Measurements from ENCODE around the gene KCNJ16.

KCNJ16 gene

GRCh38 chr17:70115126-70115525 is 40.1 kb downstream of the KCNJ16 start:
- Histone ChIP-seq H3K4me3 (replicated peaks; ENCODE audit: low read depth, low read length) (no peak overlapping the region), H3K36me3 (ENCODE audit: control insufficient read depth, insufficient read depth, low read length) (no peaks in the 10 kb centered on the region), H3K27me3 (replicated peaks; ENCODE audit: control insufficient read depth, insufficient read depth, low read length) (no peaks in the 10 kb centered on the region)
- TF ChIP-seq, protein P1, sequence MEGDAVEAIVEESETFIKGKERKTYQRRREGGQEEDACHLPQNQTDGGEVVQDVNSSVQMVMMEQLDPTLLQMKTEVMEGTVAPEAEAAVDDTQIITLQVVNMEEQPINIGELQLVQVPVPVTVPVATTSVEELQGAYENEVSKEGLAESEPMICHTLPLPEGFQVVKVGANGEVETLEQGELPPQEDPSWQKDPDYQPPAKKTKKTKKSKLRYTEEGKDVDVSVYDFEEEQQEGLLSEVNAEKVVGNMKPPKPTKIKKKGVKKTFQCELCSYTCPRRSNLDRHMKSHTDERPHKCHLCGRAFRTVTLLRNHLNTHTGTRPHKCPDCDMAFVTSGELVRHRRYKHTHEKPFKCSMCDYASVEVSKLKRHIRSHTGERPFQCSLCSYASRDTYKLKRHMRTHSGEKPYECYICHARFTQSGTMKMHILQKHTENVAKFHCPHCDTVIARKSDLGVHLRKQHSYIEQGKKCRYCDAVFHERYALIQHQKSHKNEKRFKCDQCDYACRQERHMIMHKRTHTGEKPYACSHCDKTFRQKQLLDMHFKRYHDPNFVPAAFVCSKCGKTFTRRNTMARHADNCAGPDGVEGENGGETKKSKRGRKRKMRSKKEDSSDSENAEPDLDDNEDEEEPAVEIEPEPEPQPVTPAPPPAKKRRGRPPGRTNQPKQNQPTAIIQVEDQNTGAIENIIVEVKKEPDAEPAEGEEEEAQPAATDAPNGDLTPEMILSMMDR (IDR thresholded peaks at IDR 0.05; ENCODE audit: insufficient read depth, low read length, poor library complexity, severe bottlenecking) = no peak
- DNase-seq (ENCODE audit: extremely low read depth, insufficient read length) = no peak

- Histone ChIP-seq H3K27me3 (replicated peaks; ENCODE audit: control insufficient read depth, insufficient read depth, low read length) (no peaks in the 10 kb centered on the region), H3K4me3 (replicated peaks; ENCODE audit: low read depth, low read length) (no peak overlapping the region), H3K36me3 (ENCODE audit: control insufficient read depth, insufficient read depth, low read length) (no peaks in the 10 kb centered on the region)
- TF ChIP-seq, protein P1 (IDR thresholded peaks at IDR 0.05; ENCODE audit: insufficient read depth, low read length, poor library complexity, severe bottlenecking) = no peak
- no peak for DNase-seq (ENCODE audit: extremely low read depth, insufficient read length)
Observed at GRCh38 chr17:70116919-70117318, 41.9 kb downstream of the KCNJ16 start.

DNA sequence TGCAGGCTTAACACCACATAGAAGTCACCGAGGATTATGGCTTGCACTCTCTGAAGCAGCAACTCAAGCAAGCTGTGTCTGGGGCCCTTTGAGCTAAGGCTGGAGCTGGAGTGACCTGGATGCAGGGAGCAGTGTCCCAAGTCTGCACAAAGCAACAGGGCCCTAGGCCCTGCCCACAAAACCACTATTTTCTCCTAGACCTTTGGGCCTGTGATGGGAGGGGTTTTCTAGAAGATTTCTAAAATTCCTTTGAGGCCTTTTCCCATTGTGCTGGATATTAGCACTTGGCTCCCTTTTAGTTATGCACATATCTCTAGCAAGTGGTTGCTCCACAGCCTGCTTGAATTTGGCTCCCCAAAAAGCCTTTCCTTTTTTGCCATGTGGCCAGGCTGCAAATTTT is 44.5 kb downstream of the KCNJ16 start:
- H3K4me3 ChIP-seq (replicated peaks; ENCODE audit: low read depth, low read length) = no peak overlapping the region

DNA sequence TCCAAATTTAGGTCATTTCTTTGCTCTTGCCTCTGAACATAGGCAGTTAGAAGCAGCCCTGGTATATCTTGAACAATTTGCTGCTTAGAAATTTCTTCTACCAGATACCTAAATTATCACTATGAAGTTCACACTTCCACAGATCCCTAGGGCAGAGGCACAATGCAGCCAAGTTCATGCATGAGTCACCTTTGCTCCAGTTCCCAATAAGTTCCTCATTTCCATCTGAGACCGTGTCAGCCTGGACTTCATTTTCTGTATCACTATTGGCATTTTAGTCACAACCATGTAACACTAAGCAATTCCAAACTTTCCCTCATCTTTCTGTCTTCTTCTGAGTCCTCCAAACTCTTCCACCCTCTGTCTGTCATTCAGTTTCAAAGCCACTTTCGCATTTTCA is 45.0 kb downstream of the KCNJ16 start:
- no peaks in the 10 kb centered on the region for H3K27me3 ChIP-seq (replicated peaks; ENCODE audit: control insufficient read depth, insufficient read depth, low read length)
- no peaks in the 10 kb centered on the region for H3K36me3 ChIP-seq (ENCODE audit: control insufficient read depth, insufficient read depth, low read length)
- no peak for DNase-seq (ENCODE audit: extremely low read depth, insufficient read length)
- H3K4me3 ChIP-seq (replicated peaks; ENCODE audit: low read depth, low read length) = no peak overlapping the region
- TF ChIP-seq, protein P1 (IDR thresholded peaks at IDR 0.05; ENCODE audit: insufficient read depth, low read length, poor library complexity, severe bottlenecking) = no peak

More for the DNA sequence above, 44.5 kb downstream of the KCNJ16 start:
- DNase-seq (ENCODE audit: extremely low read depth, insufficient read length) = no peak
- TF ChIP-seq, protein P1 (IDR thresholded peaks at IDR 0.05; ENCODE audit: insufficient read depth, low read length, poor library complexity, severe bottlenecking) = no peak
- Histone ChIP-seq H3K27me3 (replicated peaks; ENCODE audit: control insufficient read depth, insufficient read depth, low read length) (no peaks in the 10 kb centered on the region), H3K36me3 (ENCODE audit: control insufficient read depth, insufficient read depth, low read length) (no peaks in the 10 kb centered on the region)

- H3K4me3 ChIP-seq (replicated peaks; ENCODE audit: low read depth, low read length) = no peak overlapping the region
- H3K27me3 ChIP-seq (replicated peaks; ENCODE audit: control insufficient read depth, insufficient read depth, low read length) = no peaks in the 10 kb centered on the region
- no peaks in the 10 kb centered on the region for H3K36me3 ChIP-seq (ENCODE audit: control insufficient read depth, insufficient read depth, low read length)
- no peak for DNase-seq (ENCODE audit: extremely low read depth, insufficient read length)
- TF ChIP-seq, protein P1 (IDR thresholded peaks at IDR 0.05; ENCODE audit: insufficient read depth, low read length, poor library complexity, severe bottlenecking) = no peak
Observed at GRCh38 chr17:70120425-70120824, 45.4 kb downstream of the KCNJ16 start.

DNA sequence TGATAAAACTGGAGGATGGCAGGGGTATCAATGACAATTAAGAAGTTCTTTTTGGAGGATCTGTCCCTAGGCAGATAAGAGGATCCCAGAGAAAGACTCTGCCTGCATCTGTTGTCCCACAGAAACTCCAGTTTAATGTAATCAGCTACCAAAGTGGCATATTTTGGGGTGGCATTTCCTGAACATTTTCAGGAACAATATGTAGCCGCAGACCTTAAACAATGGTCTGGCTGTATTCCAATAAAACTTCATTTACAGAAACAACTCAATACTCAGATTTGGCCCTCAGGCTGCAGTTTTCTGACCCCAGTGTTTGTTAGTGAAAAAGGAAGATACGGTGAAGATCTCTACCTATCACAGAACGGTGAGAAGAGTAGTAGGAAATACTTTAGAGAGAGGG is 46.1 kb downstream of the KCNJ16 start:
- Histone ChIP-seq H3K36me3 (ENCODE audit: control insufficient read depth, insufficient read depth, low read length) (no peaks in the 10 kb centered on the region), H3K27me3 (replicated peaks; ENCODE audit: control insufficient read depth, insufficient read depth, low read length) (no peaks in the 10 kb centered on the region), H3K4me3 (replicated peaks; ENCODE audit: low read depth, low read length) (no peak overlapping the region)
- DNase-seq (ENCODE audit: extremely low read depth, insufficient read length) = no peak
- TF ChIP-seq, protein P1 (IDR thresholded peaks at IDR 0.05; ENCODE audit: insufficient read depth, low read length, poor library complexity, severe bottlenecking) = no peak

Data from GM06990 (cell line).